ENCODE measurements around the gene MRPL20.

GRCh38 chr1:1455366-1455884 is 48.3 kb upstream of the MRPL20 start:
- TF ChIP-seq POLR2A (IDR thresholded peaks at IDR 0.05) (no peak), CTCF (IDR thresholded peaks at IDR 0.05 in 8 of 11, conservative IDR thresholded peaks at IDR 0.05 in 3 of 11) (no peak), POLR2AphosphoS5 (IDR thresholded peaks at IDR 0.05) (no peak)

All from spleen (tissue), 7 donors.